ENCODE data around the gene AGPAT3.

AGPAT3 gene

GRCh38 chr21:43973634-43973955 lies 108.6 kb downstream of the AGPAT3 start:
- H3K4me3 ChIP-seq (replicated peaks; ENCODE audit: low read depth, low read length), result no peak overlapping the region
- no peak for DNase-seq (ENCODE audit: extremely low read depth, low read depth)
- TF ChIP-seq CTCF (IDR thresholded peaks at IDR 0.05; ENCODE audit: low read depth, low read length, missing control alignments), result no peak

DNA sequence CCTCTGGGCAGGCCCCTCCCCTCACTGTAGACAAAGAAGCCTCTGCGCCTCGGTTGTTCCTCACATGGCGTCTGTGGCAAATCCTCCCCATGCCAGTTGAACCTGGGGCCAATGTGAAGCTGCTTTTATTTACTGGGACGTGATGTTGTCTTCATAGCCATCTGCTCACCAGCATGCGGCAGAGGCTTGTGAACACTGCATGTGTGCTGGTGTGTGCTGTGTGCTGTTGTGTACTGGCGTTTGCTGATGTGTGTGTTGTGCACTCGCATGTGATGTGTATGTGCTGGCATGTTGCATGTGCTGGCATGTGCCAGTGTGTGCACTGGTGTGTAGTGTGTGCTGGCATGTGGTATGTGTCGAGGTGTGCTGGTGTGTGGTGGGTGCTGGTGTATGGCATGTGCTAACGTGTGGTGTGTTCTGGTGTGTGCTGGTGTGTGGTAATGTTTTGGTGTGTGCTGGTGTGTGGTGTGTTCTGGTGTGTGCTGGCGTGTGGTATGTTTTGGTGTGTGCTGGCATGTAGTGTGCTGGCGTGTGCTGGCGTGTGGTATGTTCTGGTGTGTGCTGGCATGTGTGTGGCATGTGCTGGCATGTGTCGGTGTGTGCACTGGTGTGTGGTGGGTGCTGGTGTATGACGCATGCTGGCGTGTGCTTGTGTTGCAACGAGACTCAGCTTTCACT lies 109.9 kb downstream of the AGPAT3 start:
- no peak for TF ChIP-seq CTCF (IDR thresholded peaks at IDR 0.05; ENCODE audit: low read depth, low read length, missing control alignments)
- no peak for DNase-seq (ENCODE audit: extremely low read depth, low read depth)
- no peak overlapping the region for H3K4me3 ChIP-seq (replicated peaks; ENCODE audit: low read depth, low read length)

DNA sequence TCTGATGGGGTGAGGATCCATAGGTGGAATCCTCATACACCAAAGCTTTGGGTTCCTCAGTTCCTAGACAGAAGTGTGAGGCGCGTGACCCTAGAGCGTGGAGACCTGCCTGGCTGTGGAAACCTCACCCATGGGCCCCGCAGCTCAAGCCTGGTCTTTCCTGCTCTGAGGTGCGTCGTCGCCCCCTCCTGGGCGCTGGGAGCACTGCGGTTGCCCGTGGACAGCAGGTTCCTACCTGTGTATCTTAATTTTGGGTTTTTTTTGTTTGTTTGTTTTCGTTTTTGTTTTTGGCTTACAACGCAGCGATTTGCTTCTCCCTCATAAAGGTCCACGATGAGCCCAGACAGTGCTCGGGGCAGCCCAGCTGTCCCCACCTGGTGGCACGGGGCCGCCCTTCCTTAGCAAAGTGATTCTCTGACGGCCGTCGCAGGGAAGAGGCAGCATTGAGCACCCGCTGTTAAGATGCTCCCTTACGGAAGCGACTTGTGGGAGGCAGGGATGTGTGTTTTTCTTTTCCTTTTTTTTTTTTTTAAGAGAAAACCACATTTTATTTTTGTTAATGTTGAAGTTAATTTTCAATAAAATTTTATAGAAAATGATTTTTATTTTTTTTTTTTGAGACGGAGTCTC lies 110.6 kb downstream of the AGPAT3 start:
- peak; percentile 19 for DNase-seq (ENCODE audit: extremely low read depth, low read depth)
- H3K4me3 ChIP-seq (replicated peaks; ENCODE audit: low read depth, low read length), result no peak overlapping the region
- peak; percentile 94 for TF ChIP-seq CTCF (IDR thresholded peaks at IDR 0.05; ENCODE audit: low read depth, low read length, missing control alignments)

GRCh38 chr21:43976661-43977060 lies 111.6 kb downstream of the AGPAT3 start:
- H3K4me3 ChIP-seq (replicated peaks; ENCODE audit: low read depth, low read length), result no peak overlapping the region
- DNase-seq (ENCODE audit: extremely low read depth, low read depth), result no peak
- no peak for TF ChIP-seq CTCF (IDR thresholded peaks at IDR 0.05; ENCODE audit: low read depth, low read length, missing control alignments)

DNA sequence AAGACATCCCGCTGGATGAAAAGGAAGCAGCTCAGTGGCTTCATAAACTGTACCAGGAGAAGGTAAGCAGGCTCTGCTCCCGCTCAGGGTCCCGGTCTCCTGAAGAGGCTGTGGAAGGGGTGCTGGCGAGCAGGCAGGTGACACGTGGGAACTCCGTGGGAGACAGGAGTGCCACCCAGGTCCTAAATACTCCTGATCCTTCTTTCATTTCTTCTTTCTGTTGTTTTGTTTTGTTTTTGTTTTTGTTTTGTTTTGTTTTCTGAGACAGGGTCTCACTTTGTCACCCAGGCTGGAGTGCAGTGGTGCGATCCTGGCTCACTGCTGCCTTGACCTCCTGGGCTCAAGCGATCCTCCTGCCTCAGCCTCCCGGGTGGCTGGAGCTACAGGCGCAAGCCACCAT lies 113.0 kb downstream of the AGPAT3 start:
- H3K4me3 ChIP-seq (replicated peaks; ENCODE audit: low read depth, low read length), result no peak overlapping the region
- DNase-seq (ENCODE audit: extremely low read depth, low read depth), result no peak
- TF ChIP-seq CTCF (IDR thresholded peaks at IDR 0.05; ENCODE audit: low read depth, low read length, missing control alignments), result no peak

DNA sequence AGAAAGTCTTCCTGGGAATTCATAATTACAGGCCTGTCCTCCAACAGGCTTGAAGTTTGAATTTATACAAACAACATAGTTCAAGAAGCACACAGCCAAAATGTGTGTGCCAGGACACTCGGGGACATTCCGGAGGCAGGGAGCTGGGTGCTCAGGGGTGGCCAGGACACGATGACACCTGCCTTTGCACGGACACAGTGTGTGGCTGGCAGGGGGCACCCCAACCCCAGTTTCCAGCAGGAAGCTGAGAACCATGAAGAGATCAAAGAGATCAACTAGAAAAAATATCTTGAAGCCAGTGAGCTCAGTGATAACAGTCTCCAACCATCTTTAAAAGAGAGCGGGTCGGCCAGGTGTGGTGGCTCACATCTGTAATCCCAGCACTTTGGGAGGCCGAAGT lies 114.6 kb downstream of the AGPAT3 start:
- TF ChIP-seq CTCF (IDR thresholded peaks at IDR 0.05; ENCODE audit: low read depth, low read length, missing control alignments), result no peak
- DNase-seq (ENCODE audit: extremely low read depth, low read depth), result no peak
- H3K4me3 ChIP-seq (replicated peaks; ENCODE audit: low read depth, low read length), result no peak overlapping the region

Measured in HFF-Myc (cell line).